ENCODE results near the gene TMEM131.

- TF ChIP-seq CTCF (conservative IDR thresholded peaks at IDR 0.05; ENCODE audit: low read depth in 2 of 2), result no peak
- TF ChIP-seq POLR2AphosphoS5 (IDR thresholded peaks at IDR 0.05; ENCODE audit: low read depth), result no peak
- no peak for TF ChIP-seq EZH2 (IDR thresholded peaks at IDR 0.05; ENCODE audit: low read depth, unreplicated experiment)
- no peak for TF ChIP-seq ZNF114 (CRISPR knock-in tag; IDR thresholded peaks at IDR 0.05)
- TF ChIP-seq REST (IDR thresholded peaks at IDR 0.05; ENCODE audit: unreplicated experiment), result no peak
- no peak for TF ChIP-seq CREB1 (CRISPR knock-in tag; IDR thresholded peaks at IDR 0.05; ENCODE audit: low read depth)
- TF ChIP-seq EZH2phosphoT487 (IDR thresholded peaks at IDR 0.05; ENCODE audit: unreplicated experiment), result no peak
- TF ChIP-seq ETS1 (IDR thresholded peaks at IDR 0.05), result no peak
These were observed 226.0 kb downstream of the TMEM131 start for GRCh38 chr2:97769711-97770110.
